DOHH2 (cell line): ENCODE data around the gene AKR1B15.
"Not testable (repeated sequence)": the region's sequence is repeated elsewhere in the genome, so short reads cannot be mapped to it uniquely, and the experiment has no call there.

ENCODE experiments used
- H3F3A ChIP-seq: fragments of 200-600 bp; sonication (generic), shearing (Covaris generic); 2 replicates; pipeline ENCODE4 v1.6.0; 2016; ENCODE audit warnings: antibody characterized with exemption, mild to moderate bottlenecking; ENCODE audit not compliant: control insufficient read depth, insufficient read depth
- H3K27ac ChIP-seq: fragments of 200-600 bp; sonication (generic); 2 replicates; pipeline ENCODE4 v1.5.1; 2014; ENCODE audit warnings: low read depth, mild to moderate bottlenecking, low read length, moderate library complexity
- H3K27me3 ChIP-seq: fragments of 200-600 bp; sonication (generic); 2 replicates; pipeline ENCODE4 v1.6.1; 2014; ENCODE audit warnings: mild to moderate bottlenecking, low read length, mixed read lengths; ENCODE audit not compliant: control insufficient read depth
- H3K36me3 ChIP-seq: fragments of 200-600 bp; sonication (generic); 2 replicates; pipeline ENCODE4 v1.6.1; 2014; ENCODE audit warnings: mild to moderate bottlenecking, low read length, moderate library complexity, mixed read lengths; ENCODE audit not compliant: control insufficient read depth
- H3K4me1 ChIP-seq: fragments of 200-600 bp; sonication (generic); 2 replicates; pipeline ENCODE4 v1.6.1; 2014; ENCODE audit warnings: mild to moderate bottlenecking, low read length, mixed read lengths; ENCODE audit not compliant: control insufficient read depth
- H3K4me2 ChIP-seq: fragments of 200-600 bp; sonication (generic); 2 replicates; pipeline ENCODE4 v1.6.0; 2014; ENCODE audit warnings: mild to moderate bottlenecking, low read length, moderate library complexity
- H3K4me3 ChIP-seq: fragments of 200-600 bp; sonication (generic); 2 replicates; pipeline ENCODE4 v1.5.1; 2014; ENCODE audit warnings: mild to moderate bottlenecking, low read length, mixed read lengths
- H3K79me2 ChIP-seq: fragments of 200-600 bp; sonication (generic); 2 replicates; pipeline ENCODE4 v1.6.1; 2014; ENCODE audit warnings: mild to moderate bottlenecking, low read length, mixed read lengths; ENCODE audit not compliant: control insufficient read depth
- H3K9me2 ChIP-seq: fragments of 200-600 bp; sonication (generic); replicated peaks from 2 replicates; pipeline ENCODE4 v1.6.1; 2014; ENCODE audit warnings: mild to moderate bottlenecking, low read length, mixed read lengths; ENCODE audit not compliant: control insufficient read depth
- H3K9me3 ChIP-seq: fragments of 200-600 bp; sonication (generic); 2 replicates; pipeline ENCODE4 v1.6.1; 2014; ENCODE audit warnings: antibody characterized with exemption, low read length, mixed read lengths; ENCODE audit not compliant: control insufficient read depth, insufficient read depth
- H4K20me1 ChIP-seq: fragments of 200-600 bp; sonication (generic); 2 replicates; pipeline ENCODE4 v1.6.0; 2014; ENCODE audit warnings: low read depth, mild to moderate bottlenecking, antibody characterized with exemption, low read length, moderate library complexity; ENCODE audit not compliant: control insufficient read depth, insufficient read depth
- EZH2phosphoT487 ChIP-seq: fragments of 200-600 bp; sonication (generic); IDR thresholded peaks from 2 replicates; pipeline ENCODE4 v1.6.1; 2017; ENCODE audit warnings: borderline replicate concordance, mild to moderate bottlenecking, antibody characterized with exemption, low read length, moderate library complexity, mixed read lengths
- TF ChIP-seq, protein P1 (sequence below): fragments of 200-600 bp; sonication (generic); IDR thresholded peaks from one replicate; pipeline ENCODE4 v1.5.1; 2014; ENCODE audit warnings: antibody characterized with exemption, mild to moderate bottlenecking, low read depth, low read length; ENCODE audit not compliant: poor library complexity, severe bottlenecking

The AKR1B15 gene

DNA sequence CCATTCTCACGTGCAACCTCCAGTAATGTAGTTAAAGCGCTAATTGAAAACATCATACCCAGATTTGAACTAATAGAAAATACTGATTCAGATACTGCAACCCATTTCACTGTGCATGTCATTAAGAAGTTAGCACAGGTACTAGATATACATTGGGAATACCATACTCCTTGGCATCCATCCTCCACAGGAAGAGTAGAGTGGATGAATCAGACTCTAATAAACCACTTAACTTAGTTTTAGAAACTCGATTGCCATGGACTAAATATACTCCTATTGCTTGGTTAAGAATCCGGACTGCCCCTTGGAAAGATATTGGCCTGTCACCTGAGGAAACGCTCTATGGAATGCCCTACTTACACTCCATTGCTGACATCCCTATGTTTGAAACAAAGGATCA lies 9.5 kb downstream of the AKR1B15 start:
- H3K27ac ChIP-seq = no peak overlapping the region
- no peaks in the 10 kb centered on the region for H4K20me1 ChIP-seq
- H3K4me2 ChIP-seq = no peak overlapping the region
- H3K27me3 ChIP-seq = no peaks in the 10 kb centered on the region
- no peaks in the 10 kb centered on the region for H3K79me2 ChIP-seq
- no peaks in the 10 kb centered on the region for H3K36me3 ChIP-seq
- H3K4me3 ChIP-seq = no peak overlapping the region
- H3K4me1 ChIP-seq = no peaks in the 10 kb centered on the region
- H3F3A ChIP-seq = no peaks in the 10 kb centered on the region
- H3K9me2 ChIP-seq = no peaks in the 10 kb centered on the region
- TF ChIP-seq, protein P1, sequence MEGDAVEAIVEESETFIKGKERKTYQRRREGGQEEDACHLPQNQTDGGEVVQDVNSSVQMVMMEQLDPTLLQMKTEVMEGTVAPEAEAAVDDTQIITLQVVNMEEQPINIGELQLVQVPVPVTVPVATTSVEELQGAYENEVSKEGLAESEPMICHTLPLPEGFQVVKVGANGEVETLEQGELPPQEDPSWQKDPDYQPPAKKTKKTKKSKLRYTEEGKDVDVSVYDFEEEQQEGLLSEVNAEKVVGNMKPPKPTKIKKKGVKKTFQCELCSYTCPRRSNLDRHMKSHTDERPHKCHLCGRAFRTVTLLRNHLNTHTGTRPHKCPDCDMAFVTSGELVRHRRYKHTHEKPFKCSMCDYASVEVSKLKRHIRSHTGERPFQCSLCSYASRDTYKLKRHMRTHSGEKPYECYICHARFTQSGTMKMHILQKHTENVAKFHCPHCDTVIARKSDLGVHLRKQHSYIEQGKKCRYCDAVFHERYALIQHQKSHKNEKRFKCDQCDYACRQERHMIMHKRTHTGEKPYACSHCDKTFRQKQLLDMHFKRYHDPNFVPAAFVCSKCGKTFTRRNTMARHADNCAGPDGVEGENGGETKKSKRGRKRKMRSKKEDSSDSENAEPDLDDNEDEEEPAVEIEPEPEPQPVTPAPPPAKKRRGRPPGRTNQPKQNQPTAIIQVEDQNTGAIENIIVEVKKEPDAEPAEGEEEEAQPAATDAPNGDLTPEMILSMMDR = no peak
- no peak for TF ChIP-seq EZH2phosphoT487
- H3K9me3 ChIP-seq = 0 out of 2 replicates have a peak, but pooled peaks cover 3% of the 10 kb centered on the region

DNA sequence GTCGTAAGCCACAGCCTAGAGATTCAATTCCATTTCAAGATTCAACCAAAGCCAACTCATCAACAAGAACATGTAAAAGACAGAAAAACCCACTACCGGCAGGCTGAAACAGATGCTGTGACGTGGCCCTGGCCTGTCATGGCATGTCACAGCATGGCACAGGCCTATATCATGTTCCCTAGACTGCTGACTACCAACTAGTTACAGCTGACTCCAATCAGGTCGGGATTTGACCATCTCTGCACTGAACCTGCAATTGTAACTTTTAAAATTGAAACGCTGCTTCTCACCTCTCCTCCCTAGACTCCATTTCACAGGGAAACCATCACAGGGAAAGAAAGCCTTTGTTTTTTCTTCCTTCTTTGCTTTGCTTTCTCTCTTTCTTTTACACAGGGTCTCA lies 12.7 kb downstream of the AKR1B15 start:
- H3K79me2 ChIP-seq, H3K27ac ChIP-seq, H3K4me1 ChIP-seq, H3K4me2 ChIP-seq, H3K27me3 ChIP-seq, H4K20me1 ChIP-seq, H3K4me3 ChIP-seq, H3K36me3 ChIP-seq, H3K9me2 ChIP-seq, H3K9me3 ChIP-seq, H3F3A ChIP-seq: not testable (repeated sequence)

DNA sequence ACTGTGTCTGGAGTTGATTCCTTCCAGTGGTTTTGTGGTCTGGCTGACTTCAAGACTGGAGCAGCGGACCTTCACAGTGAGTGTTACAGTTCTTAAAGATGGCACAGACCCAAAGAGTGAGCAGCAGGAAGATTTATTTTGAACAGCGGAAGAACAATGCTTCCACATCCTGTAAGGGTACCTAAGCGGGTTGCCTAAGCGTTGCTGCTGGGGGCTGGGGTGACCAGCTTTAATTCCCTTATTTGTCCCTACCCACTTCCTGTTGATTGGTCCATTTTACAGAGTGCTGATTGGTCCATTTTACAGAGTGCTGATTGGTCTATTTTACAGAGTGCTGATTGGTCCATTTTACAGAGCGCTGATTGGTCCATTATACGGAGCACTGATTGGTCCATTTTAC lies 13.2 kb downstream of the AKR1B15 start:
- H3K27me3 ChIP-seq = no peaks in the 10 kb centered on the region
- H3K79me2 ChIP-seq = no peaks in the 10 kb centered on the region
- no peaks in the 10 kb centered on the region for H3K9me2 ChIP-seq
- no peaks in the 10 kb centered on the region for H3K36me3 ChIP-seq
- 0 out of 2 replicates have a peak, but pooled peaks cover 3% of the 10 kb centered on the region for H3K9me3 ChIP-seq
- H3F3A ChIP-seq = no peaks in the 10 kb centered on the region
- H4K20me1 ChIP-seq = no peaks in the 10 kb centered on the region
- no peak overlapping the region for H3K4me2 ChIP-seq
- H3K4me3 ChIP-seq = no peak overlapping the region
- TF ChIP-seq, protein P1 = no peak
- TF ChIP-seq EZH2phosphoT487 = no peak
- H3K4me1 ChIP-seq = no peaks in the 10 kb centered on the region
- H3K27ac ChIP-seq = no peak overlapping the region

DNA sequence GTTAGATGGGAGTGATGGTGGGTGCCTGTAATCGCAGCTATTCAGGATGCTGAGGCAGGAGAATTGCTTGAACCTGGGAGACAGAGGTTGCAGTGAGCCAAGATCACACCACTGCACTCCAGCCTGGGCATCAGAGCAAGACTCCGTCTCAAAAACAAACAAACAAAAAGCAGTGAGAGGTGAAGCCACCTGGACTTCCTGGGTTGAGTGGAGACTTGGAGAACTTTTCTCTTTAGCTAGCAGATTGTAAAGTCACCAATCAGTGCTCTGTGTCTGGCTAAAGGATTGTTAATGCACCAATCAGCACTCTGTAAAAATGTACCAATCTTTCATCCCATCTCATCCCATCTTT lies 14.5 kb downstream of the AKR1B15 start:
- not testable (repeated sequence) for H3K4me3 ChIP-seq, H3K9me3 ChIP-seq, H4K20me1 ChIP-seq, H3K9me2 ChIP-seq, H3K4me2 ChIP-seq, H3K79me2 ChIP-seq, H3K27ac ChIP-seq, H3K27me3 ChIP-seq, H3F3A ChIP-seq, H3K36me3 ChIP-seq, H3K4me1 ChIP-seq
